SU-DHL-6 (cell line): ENCODE data around the gene CRB2.

ENCODE experiments used
- EZH2phosphoT487 ChIP-seq: fragments of 200-600 bp; sonication (generic), shearing (Covaris generic); conservative IDR thresholded peaks from 2 replicates; pipeline ENCODE4 v1.6.1; 2018; ENCODE audit warnings: mild to moderate bottlenecking, antibody characterized with exemption, low read length, moderate library complexity, mixed read lengths
- TF ChIP-seq, protein P1 (sequence below): fragments of 200-600 bp; sonication (generic); IDR thresholded peaks from one replicate; pipeline ENCODE4 v1.5.1; 2017; ENCODE audit warnings: antibody characterized with exemption, mild to moderate bottlenecking, low read length, moderate library complexity; ENCODE audit not compliant: insufficient read depth, poor library complexity, severe bottlenecking

DNA sequence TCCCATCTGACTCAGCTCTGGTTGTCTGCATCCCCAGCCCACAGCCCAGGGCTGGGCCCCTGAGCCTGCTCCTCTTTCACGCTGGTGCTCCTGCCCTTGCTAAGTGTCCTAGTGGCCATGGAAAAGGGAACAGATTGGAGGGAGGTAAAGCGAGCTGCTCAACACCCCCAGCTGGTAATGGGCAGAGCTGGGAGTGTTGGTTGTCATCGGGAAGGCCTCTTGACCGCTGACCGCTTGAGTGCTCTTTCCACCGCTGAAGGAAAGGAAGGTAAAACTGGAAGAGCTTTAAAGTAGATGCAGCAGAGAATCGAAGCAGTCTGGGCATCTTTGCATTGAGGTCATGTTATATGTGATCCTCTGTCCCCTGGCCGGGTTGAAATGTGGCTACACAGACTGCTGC is 60.2 kb downstream of the CRB2 start:
- TF ChIP-seq, protein P1, sequence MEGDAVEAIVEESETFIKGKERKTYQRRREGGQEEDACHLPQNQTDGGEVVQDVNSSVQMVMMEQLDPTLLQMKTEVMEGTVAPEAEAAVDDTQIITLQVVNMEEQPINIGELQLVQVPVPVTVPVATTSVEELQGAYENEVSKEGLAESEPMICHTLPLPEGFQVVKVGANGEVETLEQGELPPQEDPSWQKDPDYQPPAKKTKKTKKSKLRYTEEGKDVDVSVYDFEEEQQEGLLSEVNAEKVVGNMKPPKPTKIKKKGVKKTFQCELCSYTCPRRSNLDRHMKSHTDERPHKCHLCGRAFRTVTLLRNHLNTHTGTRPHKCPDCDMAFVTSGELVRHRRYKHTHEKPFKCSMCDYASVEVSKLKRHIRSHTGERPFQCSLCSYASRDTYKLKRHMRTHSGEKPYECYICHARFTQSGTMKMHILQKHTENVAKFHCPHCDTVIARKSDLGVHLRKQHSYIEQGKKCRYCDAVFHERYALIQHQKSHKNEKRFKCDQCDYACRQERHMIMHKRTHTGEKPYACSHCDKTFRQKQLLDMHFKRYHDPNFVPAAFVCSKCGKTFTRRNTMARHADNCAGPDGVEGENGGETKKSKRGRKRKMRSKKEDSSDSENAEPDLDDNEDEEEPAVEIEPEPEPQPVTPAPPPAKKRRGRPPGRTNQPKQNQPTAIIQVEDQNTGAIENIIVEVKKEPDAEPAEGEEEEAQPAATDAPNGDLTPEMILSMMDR = no peak
- TF ChIP-seq EZH2phosphoT487 = no peak
